Keratinocyte (primary cell): ENCODE measurements around the gene TNFAIP2. TPM values are rescaled to one million over a fixed set of nuclear protein-coding genes. Genes with fewer than 3 reads are reported as not detected.
"Not testable (repeated sequence)": the region's sequence is repeated elsewhere in the genome, so short reads cannot be mapped to it uniquely, and the experiment has no call there.

Experiments
- DNase-seq: peaks from one replicate; pipeline ENCODE4 v3.0.0-alpha.2; 2011; ENCODE audit warnings: low read depth, missing footprints, low spot score
- FAIRE-seq: peaks from 2 replicates; lab custom pipeline; 2011; peaks lifted over from hg19 to GRCh38; lab: Jason Lieb, UNC
- H2AFZ ChIP-seq: 2 replicates; pipeline ENCODE4 v1.6.0; 2012; ENCODE audit warnings: low read length, control low read depth, inconsistent platforms; ENCODE audit not compliant: control insufficient read depth
- H3K27ac ChIP-seq: 2 replicates; pipeline ENCODE4 v1.5.1; 2011; ENCODE audit warnings: low read length; ENCODE audit not compliant: control insufficient read depth, insufficient read depth
- H3K27me3 ChIP-seq: 3 replicates; pipeline ENCODE4 v1.6.0; 2011; ENCODE audit warnings: low read length; ENCODE audit not compliant: control insufficient read depth, insufficient read depth; ENCODE audit errors: extremely low read depth
- H3K36me3 ChIP-seq, 2 experiments: 2 replicates in 1 of 2; 3 replicates in 1 of 2; pipeline ENCODE4 v1.5.1; 2011; ENCODE audit warnings: low read length in 2 of 2, mild to moderate bottlenecking in 1 of 2; ENCODE audit not compliant: control insufficient read depth in 2 of 2, insufficient read depth in 2 of 2; ENCODE audit errors: extremely low read depth in 1 of 2
- H3K4me1 ChIP-seq: 3 replicates; pipeline ENCODE4 v1.5.1; 2011; ENCODE audit warnings: low read length; ENCODE audit not compliant: control insufficient read depth, insufficient read depth; ENCODE audit errors: extremely low read depth
- H3K4me2 ChIP-seq: 3 replicates; pipeline ENCODE4 v1.6.0; 2011; ENCODE audit warnings: low read depth, low read length; ENCODE audit not compliant: control insufficient read depth, insufficient read depth; ENCODE audit errors: extremely low read depth
- H3K4me3 ChIP-seq, 3 experiments: fragments of 200-600 bp in 1 of 3; sonication (generic) in 1 of 3; 2 replicates in 2 of 3; 3 replicates in 1 of 3; pipeline ENCODE4 v1.5.1; 2011 to 2016; ENCODE audit warnings: low read length in 3 of 3, mild to moderate bottlenecking in 3 of 3, control low read depth in 2 of 3, inconsistent platforms in 1 of 3, low read depth in 1 of 3, mixed read lengths in 1 of 3, mixed run types in 1 of 3, moderate library complexity in 1 of 3; ENCODE audit not compliant: control insufficient read depth in 2 of 3, insufficient read depth in 2 of 3; ENCODE audit errors: extremely low read depth in 1 of 3
- H3K79me2 ChIP-seq: 2 replicates; pipeline ENCODE4 v1.6.0; 2012; ENCODE audit warnings: low read length; ENCODE audit not compliant: control insufficient read depth, insufficient read depth
- H3K9ac ChIP-seq: 3 replicates; pipeline ENCODE4 v1.6.0; 2011; ENCODE audit warnings: low read length; ENCODE audit not compliant: control insufficient read depth, insufficient read depth; ENCODE audit errors: extremely low read depth
- H3K9me1 ChIP-seq: 3 replicates; pipeline ENCODE4 v1.6.0; 2011; ENCODE audit warnings: low read length; ENCODE audit not compliant: control insufficient read depth, insufficient read depth; ENCODE audit errors: extremely low read depth
- H3K9me3 ChIP-seq: 2 replicates; pipeline ENCODE4 v1.5.1; 2012; ENCODE audit warnings: low read depth, low read length; ENCODE audit not compliant: control insufficient read depth
- H4K20me1 ChIP-seq: 3 replicates; pipeline ENCODE4 v1.6.0; 2011; ENCODE audit warnings: low read length; ENCODE audit not compliant: control insufficient read depth, insufficient read depth; ENCODE audit errors: extremely low read depth
- CTCF ChIP-seq, 3 experiments: IDR thresholded peaks in 1 of 3; conservative IDR thresholded peaks in 1 of 3; optimal IDR thresholded peaks in 1 of 3; 2 replicates in 2 of 3; 3 replicates in 1 of 3; pipeline versions ENCODE3 to v1.5.1; 2011; ENCODE audit warnings: low read length in 3 of 3, mild to moderate bottlenecking in 3 of 3, moderate library complexity in 2 of 3, control low read depth in 1 of 3, inconsistent platforms in 1 of 3; ENCODE audit not compliant: insufficient read depth in 2 of 3; ENCODE audit errors: extremely low read depth in 1 of 3
- EZH2 ChIP-seq: IDR thresholded peaks from one replicate; pipeline ENCODE4 v1.6.1; 2012; ENCODE audit warnings: inconsistent platforms, mild to moderate bottlenecking, low read length, moderate library complexity
- dilution Hi-C: fragments of 300-500 bp; cut with MboI; formaldehyde crosslinking; loops from one replicate; pipeline ENCODE4 v1.7.0; 2020; ENCODE audit warnings: low sequenced_read_pairs; ENCODE audit not compliant: extremely low pct_ligation_motif_present
- polyA plus RNA-seq, 5 experiments: library from polyadenylated mRNA; depleted of rRNA in 3 of 5; stranded (reverse) in 3 of 5; stranded (forward) in 1 of 5; unstranded in 1 of 5; fragments of >200 nt; gene quantifications; 1 replicate in 1 of 5; 2 replicates in 3 of 5; 3 replicates in 1 of 5; pipeline versions ENCODE4 v1.2.1 to v1.2.3, GENCODE V29; 2011 to 2012; ENCODE audit warnings: missing spikeins in 2 of 5, low read depth in 1 of 5, low replicate concordance in 1 of 5

TNFAIP2 gene
- polyA plus RNA-seq, 1 donor (not counting 4 experiments of a cell fraction or from before 2014, with no cell fraction given) = 0.71 TPM

- DNase-seq = no peak
- Histone ChIP-seq H3K27ac (no peak overlapping the region), H3K4me1 (no peaks in the 10 kb centered on the region), H3K4me2 (no peak overlapping the region), H3K9me3 (peaks cover 4% of the 10 kb centered on the region), H2AFZ (no peak overlapping the region), H3K27me3 (peaks cover 1% of the 10 kb centered on the region), H3K79me2 (no peaks in the 10 kb centered on the region), H4K20me1 (no peaks in the 10 kb centered on the region), H3K9ac (no peak overlapping the region), H3K4me3 (no peak overlapping the region), H3K36me3 (no peaks in the 10 kb centered on the region), H3K9me1 (no peaks in the 10 kb centered on the region)
- TF ChIP-seq EZH2 (no peak), CTCF (optimal IDR thresholded peaks at IDR 0.05 in 1 of 3, IDR thresholded peaks at IDR 0.05 in 1 of 3, conservative IDR thresholded peaks at IDR 0.05 in 1 of 3; ENCODE audit: extremely low read depth in 1 of 3, insufficient read depth in 2 of 3, low read length in 3 of 3) (no peak)
- dilution Hi-C loops = no loop called here
- no peak for FAIRE-seq
Observed at GRCh38 chr14:103165323-103165722, 42.1 kb downstream of the TNFAIP2 start.

- Histone ChIP-seq H3K9ac (no peak overlapping the region), H3K9me3 (peaks cover 4% of the 10 kb centered on the region), H2AFZ (no peak overlapping the region), H3K4me1 (no peaks in the 10 kb centered on the region), H3K27me3 (no peaks in the 10 kb centered on the region), H3K36me3 (no peaks in the 10 kb centered on the region), H3K79me2 (no peaks in the 10 kb centered on the region), H3K9me1 (no peaks in the 10 kb centered on the region), H3K27ac (no peak overlapping the region), H4K20me1 (no peaks in the 10 kb centered on the region), H3K4me3 (no peak overlapping the region), H3K4me2 (no peak overlapping the region)
- no peak for DNase-seq
- dilution Hi-C loops = no loop called here
- TF ChIP-seq EZH2 (no peak), CTCF (optimal IDR thresholded peaks at IDR 0.05 in 1 of 3, IDR thresholded peaks at IDR 0.05 in 1 of 3, conservative IDR thresholded peaks at IDR 0.05 in 1 of 3; ENCODE audit: extremely low read depth in 1 of 3, insufficient read depth in 2 of 3, low read length in 3 of 3) (no peak)
- FAIRE-seq = no peak
Observed at GRCh38 chr14:103169954-103170353, 46.7 kb downstream of the TNFAIP2 start.

GRCh38 chr14:103171206-103171605 lies 47.9 kb downstream of the TNFAIP2 start:
- DNase-seq, H3K4me1 ChIP-seq, H3K4me2 ChIP-seq, H3K9me3 ChIP-seq, H3K9me1 ChIP-seq, H3K9ac ChIP-seq, H3K4me3 ChIP-seq, dilution Hi-C loops, H3K36me3 ChIP-seq, H3K79me2 ChIP-seq, H3K27me3 ChIP-seq, H2AFZ ChIP-seq, H3K27ac ChIP-seq, H4K20me1 ChIP-seq, FAIRE-seq: not testable (repeated sequence)
